Heart left ventricle (tissue), 13 donors: ENCODE data around the gene PRDX6.

Experiments
- POLR2A ChIP-seq, 2 donors: fragments of 450-650 bp; IDR thresholded peaks; one replicate each; pipeline ENCODE4 v1.6.1; 2017; ENCODE audit warnings: antibody characterized with exemption in 2 of 2, mild to moderate bottlenecking in 2 of 2, moderate library complexity in 2 of 2
- TF ChIP-seq, protein P1 (sequence below), 12 donors: fragments of 200-600 bp; sonication (generic) in 4 of 12; IDR thresholded peaks; one replicate each; pipeline versions ENCODE4 v1.5.0 to v1.8.0; 2018 to 2022; ENCODE audit warnings: antibody characterized with exemption in 12 of 12, mild to moderate bottlenecking in 5 of 12
- donor health status: ischemic (EF 13 %, LVEDD 7.1; RV severe dilation, severe dysfunction).
- donor health status: DM: no; HTN: yes; CAD: no.
- donor health status: DM: no; HTN: no; CAD: no.
- donor health status: ischemic (EF 25% LVEDD 6.9; RV normal size, moderate dysfunction).
- donor health status: ischemic (EF 25% LVEDD 5.7; RV mildly dilated, moderate dysfunction).
- donor health status: ischemic (EF 35%, LVEDD 5.7; RV mildly dilated, moderate dysfunction).
- donor health status: nonischemic (EF 11% LVEDD 7.7; RV severe dilation, severe dysfunction).
- donor health status: DM: yes; HTN: yes; CAD: no.
- donor health status: PGD.
- donor health status: ischemic (EF 29% LVEDD 5.4; RV normal size, mild dysfunction).
- donor health status: nonischemic (EF 23%, LVEDD 6.1; RV moderate dilation, normal function).

- TF ChIP-seq, protein P1, sequence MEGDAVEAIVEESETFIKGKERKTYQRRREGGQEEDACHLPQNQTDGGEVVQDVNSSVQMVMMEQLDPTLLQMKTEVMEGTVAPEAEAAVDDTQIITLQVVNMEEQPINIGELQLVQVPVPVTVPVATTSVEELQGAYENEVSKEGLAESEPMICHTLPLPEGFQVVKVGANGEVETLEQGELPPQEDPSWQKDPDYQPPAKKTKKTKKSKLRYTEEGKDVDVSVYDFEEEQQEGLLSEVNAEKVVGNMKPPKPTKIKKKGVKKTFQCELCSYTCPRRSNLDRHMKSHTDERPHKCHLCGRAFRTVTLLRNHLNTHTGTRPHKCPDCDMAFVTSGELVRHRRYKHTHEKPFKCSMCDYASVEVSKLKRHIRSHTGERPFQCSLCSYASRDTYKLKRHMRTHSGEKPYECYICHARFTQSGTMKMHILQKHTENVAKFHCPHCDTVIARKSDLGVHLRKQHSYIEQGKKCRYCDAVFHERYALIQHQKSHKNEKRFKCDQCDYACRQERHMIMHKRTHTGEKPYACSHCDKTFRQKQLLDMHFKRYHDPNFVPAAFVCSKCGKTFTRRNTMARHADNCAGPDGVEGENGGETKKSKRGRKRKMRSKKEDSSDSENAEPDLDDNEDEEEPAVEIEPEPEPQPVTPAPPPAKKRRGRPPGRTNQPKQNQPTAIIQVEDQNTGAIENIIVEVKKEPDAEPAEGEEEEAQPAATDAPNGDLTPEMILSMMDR (IDR thresholded peaks at IDR 0.05), result no peak
- TF ChIP-seq POLR2A (IDR thresholded peaks at IDR 0.05), result no peak
Measured at GRCh38 chr1:173447224-173447623, 29.9 kb upstream of the PRDX6 start.
